Measurements from ENCODE around the gene GPM6B. TPM values are rescaled to one million over a fixed set of nuclear protein-coding genes. Genes with fewer than 3 reads are reported as not detected.

Gene GPM6B
- total and polyA plus RNA-seq, 2 donors from 2014 or later, result 6.3 to 16.0 TPM

GRCh38 chrX:13770013-13770535, 46.8 kb downstream of the GPM6B start:
- Histone ChIP-seq H3K36me3 (ENCODE audit: control insufficient read depth in 2 of 3, insufficient read depth in 3 of 3, low read length in 3 of 3) (peaks cover 3 to 12% (median 8%) of the 10 kb centered on the region in 3 donors), H3K4me3 (ENCODE audit: low read length in 3 of 3) (no peak overlapping the region), H3K9ac (ENCODE audit: low read length in 3 of 3) (no peak overlapping the region), H3K4me1 (ENCODE audit: control insufficient read depth in 2 of 3, insufficient read depth in 2 of 3, low read depth in 1 of 3, low read length in 3 of 3) (no peaks in the 10 kb centered on the region), H3K27ac (ENCODE audit: low read depth in 2 of 2, low read length in 2 of 2) (no peak overlapping the region), H3K9me3 (ENCODE audit: control insufficient read depth in 2 of 3, insufficient read depth in 1 of 3, low read length in 3 of 3) (no peaks in the 10 kb centered on the region), H3K27me3 (ENCODE audit: control insufficient read depth, insufficient read depth, low read length) (no peaks in the 10 kb centered on the region)
- intact Hi-C loops (cut with DNase I), result no loop called here
- TF ChIP-seq CTCF (IDR thresholded peaks at IDR 0.05; ENCODE audit: borderline replicate concordance, extremely low read depth, insufficient read depth), result no peak
- FAIRE-seq (no peak), DNase-seq (no peak)

- Histone ChIP-seq H3K9ac (ENCODE audit: low read length in 3 of 3) (no peak overlapping the region), H3K9me3 (ENCODE audit: control insufficient read depth in 2 of 3, insufficient read depth in 1 of 3, low read length in 3 of 3) (no peaks in the 10 kb centered on the region), H3K27ac (ENCODE audit: low read depth in 2 of 2, low read length in 2 of 2) (no peak overlapping the region), H3K4me3 (ENCODE audit: low read length in 3 of 3) (no peak overlapping the region), H3K4me1 (ENCODE audit: control insufficient read depth in 2 of 3, insufficient read depth in 2 of 3, low read depth in 1 of 3, low read length in 3 of 3) (no peaks in the 10 kb centered on the region), H3K27me3 (ENCODE audit: control insufficient read depth, insufficient read depth, low read length) (no peaks in the 10 kb centered on the region), H3K36me3 (ENCODE audit: control insufficient read depth in 2 of 3, insufficient read depth in 3 of 3, low read length in 3 of 3) (peaks cover 3 to 16% (median 8%) of the 10 kb centered on the region in 3 donors)
- no peak for TF ChIP-seq CTCF (IDR thresholded peaks at IDR 0.05; ENCODE audit: borderline replicate concordance, extremely low read depth, insufficient read depth)
- DNase-seq (no peak), FAIRE-seq (peak; percentile 50)
- intact Hi-C loops (cut with DNase I), result no loop called here
Observed at GRCh38 chrX:13768939-13769338, 48.0 kb downstream of the GPM6B start.

- peak; percentile 36 for TF ChIP-seq CTCF (IDR thresholded peaks at IDR 0.05; ENCODE audit: borderline replicate concordance, extremely low read depth, insufficient read depth)
- peak in 4 of 5 donors; percentile 27 to 42 (median 31) for DNase-seq
- FAIRE-seq, result no peak
- H3K27me3 ChIP-seq (ENCODE audit: control insufficient read depth, insufficient read depth, low read length), result no peaks in the 10 kb centered on the region
- H3K36me3 ChIP-seq (ENCODE audit: control insufficient read depth in 2 of 3, insufficient read depth in 3 of 3, low read length in 3 of 3), result peaks cover 3 to 22% (median 4%) of the 10 kb centered on the region in 3 donors
- intact Hi-C loops (cut with DNase I), result no loop called here
- H3K4me3 ChIP-seq (ENCODE audit: low read length in 3 of 3), result no peak overlapping the region
- no peak overlapping the region for H3K27ac ChIP-seq (ENCODE audit: low read depth in 2 of 2, low read length in 2 of 2)
- H3K4me1 ChIP-seq (ENCODE audit: control insufficient read depth in 2 of 3, insufficient read depth in 2 of 3, low read depth in 1 of 3, low read length in 3 of 3), result no peaks in the 10 kb centered on the region
- no peaks in the 10 kb centered on the region for H3K9me3 ChIP-seq (ENCODE audit: control insufficient read depth in 2 of 3, insufficient read depth in 1 of 3, low read length in 3 of 3)
- no peak overlapping the region for H3K9ac ChIP-seq (ENCODE audit: low read length in 3 of 3)
Observed at GRCh38 chrX:13764765-13765164, 52.1 kb downstream of the GPM6B start.

- no peak overlapping the region for H3K9ac ChIP-seq (ENCODE audit: low read length in 3 of 3)
- TF ChIP-seq CTCF (IDR thresholded peaks at IDR 0.05; ENCODE audit: borderline replicate concordance, extremely low read depth, insufficient read depth), result no peak
- no peak overlapping the region for H3K27ac ChIP-seq (ENCODE audit: low read depth in 2 of 2, low read length in 2 of 2)
- FAIRE-seq (no peak), DNase-seq (no peak)
- H3K36me3 ChIP-seq (ENCODE audit: control insufficient read depth in 2 of 3, insufficient read depth in 3 of 3, low read length in 3 of 3), result peaks cover 3 to 22% (median 3%) of the 10 kb centered on the region in 3 donors
- intact Hi-C loops (cut with DNase I), result no loop called here
- H3K4me1 ChIP-seq (ENCODE audit: control insufficient read depth in 2 of 3, insufficient read depth in 2 of 3, low read depth in 1 of 3, low read length in 3 of 3), result no peaks in the 10 kb centered on the region
- H3K4me3 ChIP-seq (ENCODE audit: low read length in 3 of 3), result no peak overlapping the region
- no peaks in the 10 kb centered on the region for H3K27me3 ChIP-seq (ENCODE audit: control insufficient read depth, insufficient read depth, low read length)
- no peaks in the 10 kb centered on the region for H3K9me3 ChIP-seq (ENCODE audit: control insufficient read depth in 2 of 3, insufficient read depth in 1 of 3, low read length in 3 of 3)
Observed at GRCh38 chrX:13764281-13764680, 52.6 kb downstream of the GPM6B start.
